GM18909 (cell line): Measurements from ENCODE around the gene OR2A14.
A peak's percentile ranks its signal among the peaks of the same experiment; 100 is the strongest.
"Not testable (repeated sequence)": the region's sequence is repeated elsewhere in the genome, so short reads cannot be mapped to it uniquely, and the experiment has no call there.

Source experiments
- ATAC-seq: cut with Tn5 transposase; IDR thresholded peaks from one replicate; pipeline ENCODE4 v1.9.1; 2021; ENCODE audit warnings: mild to moderate bottlenecking; ENCODE audit not compliant: unreplicated experiment, poor library complexity

OR2A14 gene

GRCh38 chr7:144122876-144123275 is at the start of gene OR2A14:
Gene OR2A14 (plus strand): TSS chr7:144123176. CDS start chr7:144129113, 5,937 bp downstream.
- ATAC-seq = no peak

- no peak for ATAC-seq
These were observed 48.6 kb upstream of the OR2A14 start for GRCh38 chr7:144074374-144074773.

GRCh38 chr7:144085978-144086377 is 37.0 kb upstream of the OR2A14 start, which contains the start of gene OR2A12:
Gene OR2A12 (plus strand): TSS chr7:144086278. CDS start chr7:144095108, 8,830 bp downstream.
- no peak for ATAC-seq

- no peak for ATAC-seq
These were observed 36.2 kb upstream of the OR2A14 start for GRCh38 chr7:144086730-144087129.

- no peak for ATAC-seq
These were observed 35.7 kb upstream of the OR2A14 start for GRCh38 chr7:144087230-144087629.

GRCh38 chr7:144090667-144091066 is 32.3 kb upstream of the OR2A14 start:
- no peak for ATAC-seq

GRCh38 chr7:144098776-144099175 is 24.2 kb upstream of the OR2A14 start:
- no peak for ATAC-seq

GRCh38 chr7:144100607-144101006 is 22.4 kb upstream of the OR2A14 start:
- no peak for ATAC-seq

GRCh38 chr7:144102041-144102440 is 20.9 kb upstream of the OR2A14 start:
- no peak for ATAC-seq

GRCh38 chr7:144105211-144105610 is 17.8 kb upstream of the OR2A14 start:
- ATAC-seq = no peak

- ATAC-seq = no peak
These were observed 13.7 kb upstream of the OR2A14 start, which contains the start of gene OR2A2 for GRCh38 chr7:144109283-144109682. Gene OR2A2 (plus strand): TSS chr7:144109583. CDS start chr7:144109583, 0 bp downstream.

GRCh38 chr7:144110272-144110671 is 12.7 kb upstream of the OR2A14 start:
- ATAC-seq = no peak

- ATAC-seq = no peak
These were observed 9.3 kb upstream of the OR2A14 start for GRCh38 chr7:144113651-144114050.

GRCh38 chr7:144118341-144118740 is 4.6 kb upstream of the OR2A14 start:
- ATAC-seq = no peak

- ATAC-seq = peak; percentile 100
These were observed 4.8 kb downstream of the OR2A14 start for GRCh38 chr7:144127714-144128334.

- ATAC-seq = not testable (repeated sequence)
These were observed 6.6 kb downstream of the OR2A14 start for GRCh38 chr7:144129601-144130000.

GRCh38 chr7:144130730-144131129 is 7.8 kb downstream of the OR2A14 start:
- no peak for ATAC-seq

- no peak for ATAC-seq
These were observed 9.3 kb downstream of the OR2A14 start for GRCh38 chr7:144132262-144132661.

- ATAC-seq = no peak
These were observed 10.3 kb downstream of the OR2A14 start for GRCh38 chr7:144133307-144133706.

GRCh38 chr7:144134116-144134515 is 11.1 kb downstream of the OR2A14 start:
- no peak for ATAC-seq

GRCh38 chr7:144137501-144137900 is 14.5 kb downstream of the OR2A14 start:
- no peak for ATAC-seq

- no peak for ATAC-seq
These were observed 19.2 kb downstream of the OR2A14 start for GRCh38 chr7:144142187-144142586.
